ENCODE data around the gene ANKRD65.

DNA sequence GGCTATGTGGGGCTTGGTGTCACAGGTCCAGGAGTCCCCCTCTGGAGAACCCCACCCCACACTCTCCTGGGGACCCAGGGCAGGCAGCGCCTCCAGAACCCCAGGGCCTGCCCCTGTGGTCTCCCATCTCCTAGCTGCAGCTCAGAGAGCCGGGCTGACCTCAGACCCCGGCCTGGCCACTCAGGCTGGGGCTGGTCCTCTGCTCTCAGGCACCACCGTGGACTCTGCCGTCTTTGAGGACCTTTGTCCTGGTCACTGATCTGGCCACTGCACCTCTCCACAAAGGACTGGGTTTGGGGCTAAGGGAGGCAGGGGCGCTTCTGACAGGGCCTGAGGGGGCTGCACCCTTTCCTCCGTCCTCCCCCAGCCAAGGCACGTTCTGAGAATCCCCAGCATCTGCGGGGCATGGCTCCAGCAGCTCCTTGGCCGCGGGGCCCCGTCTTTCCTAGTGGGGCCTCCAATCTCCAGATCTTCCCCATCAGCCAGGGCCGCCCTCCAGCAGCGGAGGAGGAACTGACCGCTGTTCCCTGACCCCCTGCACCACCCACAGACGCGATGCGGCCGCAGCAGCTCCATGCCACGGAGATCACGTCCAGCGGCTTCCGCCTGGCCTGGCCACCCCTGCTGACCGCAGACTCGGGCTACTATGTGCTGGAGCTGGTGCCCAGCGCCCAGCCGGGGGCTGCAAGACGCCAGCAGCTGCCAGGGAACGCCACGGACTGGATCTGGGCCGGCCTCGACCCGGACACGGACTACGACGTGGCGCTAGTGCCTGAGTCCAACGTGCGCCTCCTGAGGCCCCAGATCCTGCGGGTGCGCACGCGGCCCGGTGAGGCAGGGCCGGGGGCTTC lies 17.7 kb upstream of the ANKRD65 start:
- TF ChIP-seq, protein P1, sequence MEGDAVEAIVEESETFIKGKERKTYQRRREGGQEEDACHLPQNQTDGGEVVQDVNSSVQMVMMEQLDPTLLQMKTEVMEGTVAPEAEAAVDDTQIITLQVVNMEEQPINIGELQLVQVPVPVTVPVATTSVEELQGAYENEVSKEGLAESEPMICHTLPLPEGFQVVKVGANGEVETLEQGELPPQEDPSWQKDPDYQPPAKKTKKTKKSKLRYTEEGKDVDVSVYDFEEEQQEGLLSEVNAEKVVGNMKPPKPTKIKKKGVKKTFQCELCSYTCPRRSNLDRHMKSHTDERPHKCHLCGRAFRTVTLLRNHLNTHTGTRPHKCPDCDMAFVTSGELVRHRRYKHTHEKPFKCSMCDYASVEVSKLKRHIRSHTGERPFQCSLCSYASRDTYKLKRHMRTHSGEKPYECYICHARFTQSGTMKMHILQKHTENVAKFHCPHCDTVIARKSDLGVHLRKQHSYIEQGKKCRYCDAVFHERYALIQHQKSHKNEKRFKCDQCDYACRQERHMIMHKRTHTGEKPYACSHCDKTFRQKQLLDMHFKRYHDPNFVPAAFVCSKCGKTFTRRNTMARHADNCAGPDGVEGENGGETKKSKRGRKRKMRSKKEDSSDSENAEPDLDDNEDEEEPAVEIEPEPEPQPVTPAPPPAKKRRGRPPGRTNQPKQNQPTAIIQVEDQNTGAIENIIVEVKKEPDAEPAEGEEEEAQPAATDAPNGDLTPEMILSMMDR (IDR thresholded peaks at IDR 0.05) = no peak
- TF ChIP-seq POLR2A (IDR thresholded peaks at IDR 0.05) = no peak

Data from body of pancreas (tissue), 4 donors.